Measurements from ENCODE around the gene ALCAM.

The ALCAM gene

DNA sequence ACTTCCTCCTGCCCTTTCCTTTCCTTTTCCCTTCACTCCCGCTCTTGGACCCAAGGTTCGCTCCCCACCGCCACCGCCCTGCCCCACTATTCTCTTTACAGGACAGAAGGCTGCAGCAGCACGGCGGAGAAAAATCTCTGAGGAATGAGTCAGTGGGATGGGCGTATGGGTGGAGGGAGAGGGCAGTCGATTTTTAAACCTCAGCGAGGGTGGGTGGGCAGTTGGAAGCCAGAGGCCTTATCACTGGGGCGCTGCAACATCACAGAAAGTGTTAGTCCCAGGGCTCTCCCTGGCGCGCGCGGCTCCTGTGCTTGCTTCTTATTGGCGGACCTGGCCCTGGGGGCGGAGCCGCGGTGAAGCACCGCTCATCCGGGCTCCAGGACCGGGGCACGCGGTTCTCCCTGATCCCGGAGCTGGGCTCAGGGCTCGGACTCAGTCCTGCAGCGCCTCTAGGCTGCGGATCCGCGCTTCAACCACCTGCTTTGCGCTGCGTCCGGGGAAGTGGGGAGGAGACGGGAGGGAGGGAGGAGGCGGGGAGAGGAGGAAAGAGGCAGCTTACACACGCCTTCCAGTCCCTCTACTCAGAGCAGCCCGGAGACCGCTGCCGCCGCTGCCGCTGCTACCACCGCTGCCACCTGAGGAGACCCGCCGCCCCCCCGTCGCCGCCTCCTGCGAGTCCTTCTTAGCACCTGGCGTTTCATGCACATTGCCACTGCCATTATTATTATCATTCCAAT, at the start of gene ALCAM:
TSS of gene ALCAM (plus strand) at position 584 of the 737 bp plus-strand sequence.
- DNase-seq (ENCODE audit: low spot score) = peak; percentile 71
- in situ Hi-C loops (cut with MboI; ENCODE audit: low pct_unique_long_range_greater_than_20kb, low sequenced_read_pairs, unreplicated experiment) = loop anchor here (5.0 kb wide), 1 partner anchor 1094 kb away; no protein-coding TSS in a partner anchor
- peak; percentile 73 for TF ChIP-seq CTCF (IDR thresholded peaks at IDR 0.05; ENCODE audit: extremely low read depth, insufficient read depth, missing control alignments)

GRCh38 chr3:105317841-105318240, 48.9 kb upstream of the ALCAM start:
- no peak for TF ChIP-seq CTCF (IDR thresholded peaks at IDR 0.05; ENCODE audit: extremely low read depth, insufficient read depth, missing control alignments)
- no peak for DNase-seq (ENCODE audit: low spot score)
- in situ Hi-C loops (cut with MboI; ENCODE audit: low pct_unique_long_range_greater_than_20kb, low sequenced_read_pairs, unreplicated experiment) = no loop called here

GRCh38 chr3:105322570-105323273, 44.0 kb upstream of the ALCAM start:
- DNase-seq (ENCODE audit: low spot score) = peak; percentile 29
- TF ChIP-seq CTCF (IDR thresholded peaks at IDR 0.05; ENCODE audit: extremely low read depth, insufficient read depth, missing control alignments) = no peak
- in situ Hi-C loops (cut with MboI; ENCODE audit: low pct_unique_long_range_greater_than_20kb, low sequenced_read_pairs, unreplicated experiment) = no loop called here

- no peak for DNase-seq (ENCODE audit: low spot score)
- in situ Hi-C loops (cut with MboI; ENCODE audit: low pct_unique_long_range_greater_than_20kb, low sequenced_read_pairs, unreplicated experiment) = no loop called here
- TF ChIP-seq CTCF (IDR thresholded peaks at IDR 0.05; ENCODE audit: extremely low read depth, insufficient read depth, missing control alignments) = no peak
Measured at GRCh38 chr3:105323274-105323599, 43.5 kb upstream of the ALCAM start.

DNA sequence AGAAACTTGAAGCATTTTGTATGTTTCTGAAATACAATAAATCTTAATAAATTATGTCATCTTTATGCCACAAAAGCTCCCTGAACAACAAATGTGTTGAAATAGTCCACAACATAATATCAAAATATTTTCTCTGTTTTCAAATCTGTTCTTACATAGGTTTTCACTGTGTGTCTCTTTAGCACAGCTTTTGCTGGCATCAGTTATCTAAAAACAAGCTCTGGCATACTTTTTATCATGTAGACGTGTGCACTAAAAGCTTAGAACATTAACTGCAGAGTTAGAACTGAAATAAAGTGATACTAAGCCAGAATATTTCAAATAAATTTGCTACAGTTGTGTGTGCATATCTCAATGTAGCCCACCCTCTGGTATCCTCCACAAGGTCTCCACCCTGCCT, 41.8 kb upstream of the ALCAM start:
- no peak for DNase-seq (ENCODE audit: low spot score)
- TF ChIP-seq CTCF (IDR thresholded peaks at IDR 0.05; ENCODE audit: extremely low read depth, insufficient read depth, missing control alignments) = no peak
- in situ Hi-C loops (cut with MboI; ENCODE audit: low pct_unique_long_range_greater_than_20kb, low sequenced_read_pairs, unreplicated experiment) = no loop called here

DNA sequence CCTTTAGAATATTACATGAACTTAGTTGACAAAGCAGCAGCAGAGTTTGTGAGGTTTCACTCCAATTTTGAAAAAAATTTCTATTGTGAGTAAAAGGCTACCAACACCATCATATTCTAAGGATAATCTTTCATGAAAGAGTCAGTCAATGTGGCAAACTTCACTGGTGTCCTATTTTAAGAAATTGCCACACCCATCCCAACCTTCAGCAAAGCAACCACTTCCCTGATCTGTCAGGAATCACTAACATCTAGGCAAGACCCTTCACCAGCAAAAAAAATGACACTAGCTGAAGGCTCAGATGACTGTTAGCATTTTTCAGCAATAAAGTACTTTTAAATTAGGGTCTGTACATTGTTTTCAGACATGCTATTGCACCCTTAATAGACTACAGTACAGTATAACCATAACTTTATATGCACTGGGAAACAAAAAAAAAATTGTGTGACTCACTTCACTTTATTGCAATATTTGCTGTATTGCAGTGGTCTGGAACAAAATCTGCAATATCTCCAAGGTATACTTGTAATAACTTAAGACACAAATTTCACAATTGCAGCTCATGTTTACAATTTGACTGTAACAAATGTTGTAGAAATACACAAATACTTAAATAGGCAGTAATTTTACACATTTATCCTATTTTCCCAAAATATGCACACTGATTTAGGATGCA, 38.9 kb upstream of the ALCAM start:
- no peak for TF ChIP-seq CTCF (IDR thresholded peaks at IDR 0.05; ENCODE audit: extremely low read depth, insufficient read depth, missing control alignments)
- in situ Hi-C loops (cut with MboI; ENCODE audit: low pct_unique_long_range_greater_than_20kb, low sequenced_read_pairs, unreplicated experiment) = no loop called here
- no peak for DNase-seq (ENCODE audit: low spot score)
